ENCODE measurements around the gene RNF220. TPM values are rescaled to one million over a fixed set of nuclear protein-coding genes. Genes with fewer than 3 reads are reported as not detected.

Gene RNF220
- total RNA-seq, 1 donor from 2014 or later, result 47.1 TPM

- H3K79me2 ChIP-seq (ENCODE audit: insufficient read depth, low read length), result no peaks in the 10 kb centered on the region
- no peak overlapping the region for H3K9ac ChIP-seq (ENCODE audit: low read length)
- no peaks in the 10 kb centered on the region for H3K9me3 ChIP-seq (ENCODE audit: insufficient read depth, low read depth, low read length)
- peaks cover 6% of the 10 kb centered on the region for H3K4me1 ChIP-seq (ENCODE audit: insufficient read depth, low read length)
- no peaks in the 10 kb centered on the region for H3K36me3 Mint-ChIP-seq (ENCODE audit: low read depth, unreplicated experiment)
- H3K27ac Mint-ChIP-seq (ENCODE audit: unreplicated experiment), result no peak overlapping the region
- TF ChIP-seq CTCF (IDR thresholded peaks at IDR 0.05; ENCODE audit: insufficient read depth, low read depth, low read length), result no peak
- no peak for TF ChIP-seq EZH2 (IDR thresholded peaks at IDR 0.05; ENCODE audit: insufficient read depth, low read length)
- peak overlapping the region; percentile 68 for H3K4me2 ChIP-seq (ENCODE audit: low read length)
- H3K36me3 ChIP-seq (ENCODE audit: insufficient read depth, low read length), result no peaks in the 10 kb centered on the region
- no peaks in the 10 kb centered on the region for H4K20me1 ChIP-seq (ENCODE audit: insufficient read depth, low read length)
- no peaks in the 10 kb centered on the region for H3K9me3 Mint-ChIP-seq (ENCODE audit: unreplicated experiment)
- H3K27ac ChIP-seq (ENCODE audit: low read depth, low read length), result no peak overlapping the region
- H3K4me3 Mint-ChIP-seq (ENCODE audit: unreplicated experiment), result no peak overlapping the region
- no peak for DNase-seq (ENCODE audit: low read depth)
- H3K27me3 ChIP-seq (ENCODE audit: insufficient read depth, low read length), result peaks cover 58% of the 10 kb centered on the region
- H2AFZ ChIP-seq (ENCODE audit: low read depth, low read length), result no peak overlapping the region
- H3K4me3 ChIP-seq (ENCODE audit: insufficient read depth, low read depth, low read length), result no peak overlapping the region
- H3K4me1 Mint-ChIP-seq (ENCODE audit: low read depth, unreplicated experiment), result peaks cover 48% of the 10 kb centered on the region
- H3K27me3 Mint-ChIP-seq (ENCODE audit: low read depth, unreplicated experiment), result peaks cover 7% of the 10 kb centered on the region
- no peak for FAIRE-seq
Observed at GRCh38 chr1:44424747-44425146, 19.7 kb downstream of the RNF220 start.

DNA sequence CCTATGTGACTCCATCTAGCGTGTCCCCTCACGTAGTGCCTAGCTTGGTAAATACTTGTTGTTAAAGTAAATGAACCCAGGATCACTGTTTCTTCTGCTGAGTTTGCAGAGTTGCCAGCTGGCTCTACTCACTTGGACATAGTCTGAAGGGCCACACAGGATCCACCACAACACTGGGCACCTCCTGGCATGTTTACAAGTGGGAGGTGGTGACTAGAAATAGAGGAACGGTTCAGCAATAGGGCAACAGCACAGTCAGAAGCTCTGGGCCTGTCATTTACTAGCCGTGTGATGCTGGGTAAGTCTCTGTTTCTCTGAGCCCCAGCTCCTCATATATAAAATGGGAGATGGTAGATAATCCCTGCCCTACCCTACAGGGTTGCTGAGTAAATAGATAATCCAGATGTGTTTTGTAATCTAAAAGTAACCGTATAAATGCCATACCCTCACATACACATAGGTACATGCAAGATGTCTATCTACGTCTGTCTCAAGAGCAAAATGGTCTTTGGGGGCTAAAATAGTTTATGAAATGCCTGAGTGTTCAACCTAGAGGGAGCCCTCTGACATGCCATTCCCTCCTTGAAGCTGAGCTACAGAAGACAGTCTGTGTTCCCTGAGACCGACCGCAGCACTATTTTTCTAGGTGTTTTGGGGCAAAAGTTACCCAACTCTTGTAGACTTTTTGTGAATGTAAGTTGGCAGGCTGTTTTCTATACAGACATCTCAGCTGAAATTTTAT lies 20.5 kb downstream of the RNF220 start:
- H4K20me1 ChIP-seq (ENCODE audit: insufficient read depth, low read length), result no peaks in the 10 kb centered on the region
- no peak overlapping the region for H3K9ac ChIP-seq (ENCODE audit: low read length)
- H3K4me3 Mint-ChIP-seq (ENCODE audit: unreplicated experiment), result no peak overlapping the region
- TF ChIP-seq CTCF (IDR thresholded peaks at IDR 0.05; ENCODE audit: insufficient read depth, low read depth, low read length) (no peak), EZH2 (IDR thresholded peaks at IDR 0.05; ENCODE audit: insufficient read depth, low read length) (no peak)
- H3K4me1 Mint-ChIP-seq (ENCODE audit: low read depth, unreplicated experiment), result peaks cover 40% of the 10 kb centered on the region
- H2AFZ ChIP-seq (ENCODE audit: low read depth, low read length), result no peak overlapping the region
- peak overlapping the region; percentile 68 for H3K4me2 ChIP-seq (ENCODE audit: low read length)
- H3K36me3 ChIP-seq (ENCODE audit: insufficient read depth, low read length), result no peaks in the 10 kb centered on the region
- no peaks in the 10 kb centered on the region for H3K36me3 Mint-ChIP-seq (ENCODE audit: low read depth, unreplicated experiment)
- H3K27ac Mint-ChIP-seq (ENCODE audit: unreplicated experiment), result no peak overlapping the region
- DNase-seq (ENCODE audit: low read depth), result no peak
- H3K4me1 ChIP-seq (ENCODE audit: insufficient read depth, low read length), result peaks cover 6% of the 10 kb centered on the region
- H3K4me3 ChIP-seq (ENCODE audit: insufficient read depth, low read depth, low read length), result no peak overlapping the region
- H3K9me3 ChIP-seq (ENCODE audit: insufficient read depth, low read depth, low read length), result no peaks in the 10 kb centered on the region
- H3K27me3 ChIP-seq (ENCODE audit: insufficient read depth, low read length), result peaks cover 50% of the 10 kb centered on the region
- H3K27me3 Mint-ChIP-seq (ENCODE audit: low read depth, unreplicated experiment), result peaks cover 7% of the 10 kb centered on the region
- no peak overlapping the region for H3K27ac ChIP-seq (ENCODE audit: low read depth, low read length)
- H3K79me2 ChIP-seq (ENCODE audit: insufficient read depth, low read length), result no peaks in the 10 kb centered on the region
- no peak for FAIRE-seq
- no peaks in the 10 kb centered on the region for H3K9me3 Mint-ChIP-seq (ENCODE audit: unreplicated experiment)

DNA sequence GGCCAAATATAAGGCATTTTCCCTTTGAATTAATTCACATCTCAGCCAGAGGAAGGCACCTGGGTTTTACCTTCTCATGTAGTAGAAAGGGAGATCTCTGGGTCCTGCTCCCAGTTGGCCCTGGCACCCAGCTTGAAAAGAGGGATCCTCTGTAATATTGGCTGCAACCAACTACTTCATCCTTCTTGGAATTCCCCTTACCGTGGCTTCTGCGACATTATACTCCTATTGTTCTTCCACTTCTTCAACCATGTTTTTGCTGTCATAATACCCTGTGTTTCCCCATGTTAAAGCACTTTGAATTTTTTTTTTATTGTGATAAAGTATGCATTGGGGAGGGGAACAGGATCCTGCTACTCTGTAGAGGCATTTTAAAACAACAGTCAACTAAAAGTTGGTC lies 26.8 kb downstream of the RNF220 start:
- H3K36me3 ChIP-seq (ENCODE audit: insufficient read depth, low read length), result no peaks in the 10 kb centered on the region
- H3K9me3 ChIP-seq (ENCODE audit: insufficient read depth, low read depth, low read length), result no peaks in the 10 kb centered on the region
- FAIRE-seq (no peak), DNase-seq (ENCODE audit: low read depth) (no peak)
- TF ChIP-seq CTCF (IDR thresholded peaks at IDR 0.05; ENCODE audit: insufficient read depth, low read depth, low read length), result no peak
- TF ChIP-seq EZH2 (IDR thresholded peaks at IDR 0.05; ENCODE audit: insufficient read depth, low read length), result no peak
- H3K27ac ChIP-seq (ENCODE audit: low read depth, low read length), result no peak overlapping the region
- Mint-ChIP-seq H3K4me1 (ENCODE audit: low read depth, unreplicated experiment) (peaks cover 3% of the 10 kb centered on the region), H3K27ac (ENCODE audit: unreplicated experiment) (no peak overlapping the region), H3K4me3 (ENCODE audit: unreplicated experiment) (no peak overlapping the region), H3K36me3 (ENCODE audit: low read depth, unreplicated experiment) (peaks cover 4% of the 10 kb centered on the region), H3K27me3 (ENCODE audit: low read depth, unreplicated experiment) (peaks cover 4% of the 10 kb centered on the region), H3K9me3 (ENCODE audit: unreplicated experiment) (peaks cover 4% of the 10 kb centered on the region)
- H4K20me1 ChIP-seq (ENCODE audit: insufficient read depth, low read length), result no peaks in the 10 kb centered on the region
- peaks cover 26% of the 10 kb centered on the region for H3K27me3 ChIP-seq (ENCODE audit: insufficient read depth, low read length)
- H3K79me2 ChIP-seq (ENCODE audit: insufficient read depth, low read length), result no peaks in the 10 kb centered on the region
- no peak overlapping the region for H3K9ac ChIP-seq (ENCODE audit: low read length)
- H3K4me3 ChIP-seq (ENCODE audit: insufficient read depth, low read depth, low read length), result no peak overlapping the region
- no peak overlapping the region for H3K4me2 ChIP-seq (ENCODE audit: low read length)
- no peaks in the 10 kb centered on the region for H3K4me1 ChIP-seq (ENCODE audit: insufficient read depth, low read length)
- H2AFZ ChIP-seq (ENCODE audit: low read depth, low read length), result no peak overlapping the region

Data from astrocyte (in vitro differentiated cells and primary cell).